ENCODE measurements around the gene MARK1.

DNA sequence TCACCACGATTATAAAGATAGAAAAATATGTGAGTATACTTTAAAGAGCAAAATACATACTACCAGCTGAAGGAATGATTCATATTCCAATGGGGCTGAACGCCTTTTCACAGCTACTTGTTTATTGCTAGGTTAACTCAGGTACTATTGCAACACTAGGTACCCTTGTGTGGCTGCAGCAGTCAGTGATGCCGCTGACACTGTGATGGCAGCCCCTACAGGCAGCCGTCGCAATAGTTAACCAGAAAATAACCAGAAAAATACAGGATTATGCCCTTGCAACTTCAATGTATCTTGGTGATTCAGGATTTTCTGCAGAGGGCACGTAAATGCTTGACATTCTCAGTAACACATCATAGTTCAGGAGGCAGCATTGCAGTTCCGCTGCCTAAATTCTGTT, 1.6 kb upstream of the MARK1 start:
- TF ChIP-seq, protein P1, sequence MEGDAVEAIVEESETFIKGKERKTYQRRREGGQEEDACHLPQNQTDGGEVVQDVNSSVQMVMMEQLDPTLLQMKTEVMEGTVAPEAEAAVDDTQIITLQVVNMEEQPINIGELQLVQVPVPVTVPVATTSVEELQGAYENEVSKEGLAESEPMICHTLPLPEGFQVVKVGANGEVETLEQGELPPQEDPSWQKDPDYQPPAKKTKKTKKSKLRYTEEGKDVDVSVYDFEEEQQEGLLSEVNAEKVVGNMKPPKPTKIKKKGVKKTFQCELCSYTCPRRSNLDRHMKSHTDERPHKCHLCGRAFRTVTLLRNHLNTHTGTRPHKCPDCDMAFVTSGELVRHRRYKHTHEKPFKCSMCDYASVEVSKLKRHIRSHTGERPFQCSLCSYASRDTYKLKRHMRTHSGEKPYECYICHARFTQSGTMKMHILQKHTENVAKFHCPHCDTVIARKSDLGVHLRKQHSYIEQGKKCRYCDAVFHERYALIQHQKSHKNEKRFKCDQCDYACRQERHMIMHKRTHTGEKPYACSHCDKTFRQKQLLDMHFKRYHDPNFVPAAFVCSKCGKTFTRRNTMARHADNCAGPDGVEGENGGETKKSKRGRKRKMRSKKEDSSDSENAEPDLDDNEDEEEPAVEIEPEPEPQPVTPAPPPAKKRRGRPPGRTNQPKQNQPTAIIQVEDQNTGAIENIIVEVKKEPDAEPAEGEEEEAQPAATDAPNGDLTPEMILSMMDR (IDR thresholded peaks at IDR 0.05) = no peak
- TF ChIP-seq POLR2A (IDR thresholded peaks at IDR 0.05) (no peak), EP300 (IDR thresholded peaks at IDR 0.05) (no peak)
